OCI-LY1 (cell line): ENCODE measurements around the gene CA7.

Experiments
- H2AFZ ChIP-seq: fragments of 200-600 bp; sonication (generic), shearing (Covaris generic); 2 replicates; pipeline ENCODE4 v1.6.0; 2014; ENCODE audit warnings: antibody characterized with exemption, mild to moderate bottlenecking, low read length
- H3F3A ChIP-seq: fragments of 200-600 bp; sonication (generic), shearing (Covaris generic); 2 replicates; pipeline ENCODE4 v1.6.0; 2014; ENCODE audit warnings: mild to moderate bottlenecking, antibody characterized with exemption, low read length, moderate library complexity; ENCODE audit not compliant: insufficient read depth
- H3K27ac ChIP-seq: fragments of 200-600 bp; sonication (generic); 2 replicates; pipeline ENCODE4 v1.5.1; 2014; ENCODE audit warnings: low read length, mixed run types, mild to moderate bottlenecking, low read depth; ENCODE audit not compliant: poor library complexity, severe bottlenecking
- H3K27me3 ChIP-seq: fragments of 200-600 bp; sonication (generic); 2 replicates; pipeline ENCODE4 v1.6.0; 2014; ENCODE audit warnings: antibody characterized with exemption, mild to moderate bottlenecking, low read length, moderate library complexity; ENCODE audit not compliant: insufficient read depth
- H3K36me3 ChIP-seq: fragments of 200-600 bp; sonication (generic); 2 replicates; pipeline ENCODE4 v1.6.1; 2014; ENCODE audit warnings: mild to moderate bottlenecking, antibody characterized with exemption, low read length, moderate library complexity, mixed read lengths; ENCODE audit not compliant: insufficient read depth
- H3K4me1 ChIP-seq: fragments of 200-600 bp; sonication (generic); 2 replicates; pipeline ENCODE4 v1.5.1; 2014; ENCODE audit warnings: mild to moderate bottlenecking, low read length, moderate library complexity; ENCODE audit not compliant: insufficient read depth, severe bottlenecking
- H3K4me2 ChIP-seq: fragments of 200-600 bp; sonication (generic), shearing (Covaris generic); 2 replicates; pipeline ENCODE4 v1.6.1; 2014; ENCODE audit warnings: low read length
- H3K4me3 ChIP-seq: fragments of 200-600 bp; sonication (generic); 2 replicates; pipeline ENCODE4 v1.5.1; 2014; ENCODE audit warnings: low read length, low read depth, mild to moderate bottlenecking, mixed read lengths; ENCODE audit not compliant: poor library complexity, severe bottlenecking
- H3K79me2 ChIP-seq: fragments of 200-600 bp; shearing (Covaris generic); 2 replicates; pipeline ENCODE4 v1.6.1; 2016; ENCODE audit warnings: mixed run types, low read length, mixed read lengths; ENCODE audit not compliant: insufficient read depth
- H3K9ac ChIP-seq: fragments of 200-600 bp; sonication (generic), shearing (Covaris generic); 2 replicates; pipeline ENCODE4 v1.6.1; 2014; ENCODE audit warnings: mild to moderate bottlenecking, low read length, mixed read lengths
- H3K9me2 ChIP-seq: fragments of 200-600 bp; sonication (generic), shearing (Covaris generic); 2 replicates; pipeline ENCODE4 v1.6.1; 2014; ENCODE audit warnings: low read depth, mild to moderate bottlenecking, low read length, mixed read lengths
- H3K9me3 ChIP-seq: fragments of 200-600 bp; shearing (Covaris generic); 2 replicates; pipeline ENCODE4 v1.6.1; 2014; ENCODE audit warnings: low read length, mixed read lengths
- H4K20me1 ChIP-seq: fragments of 200-600 bp; sonication (generic), shearing (Covaris generic); 2 replicates; pipeline ENCODE4 v1.6.0; 2016; ENCODE audit warnings: mild to moderate bottlenecking, low read length; ENCODE audit not compliant: insufficient read depth
- EZH2 ChIP-seq: fragments of 200-600 bp; sonication (generic), shearing (Covaris generic); IDR thresholded peaks from 2 replicates; pipeline ENCODE4 v1.8.0; 2017; ENCODE audit warnings: borderline replicate concordance, mixed run types, mild to moderate bottlenecking, antibody characterized with exemption, low read length, moderate library complexity, mixed read lengths
- TF ChIP-seq, protein P1 (sequence below): fragments of 200-600 bp; sonication (generic), shearing (Covaris generic); IDR thresholded peaks from 2 replicates; pipeline ENCODE4 v1.5.1; 2017; ENCODE audit warnings: mild to moderate bottlenecking, antibody characterized with exemption, low read length, moderate library complexity, mixed read lengths

CA7 gene

DNA sequence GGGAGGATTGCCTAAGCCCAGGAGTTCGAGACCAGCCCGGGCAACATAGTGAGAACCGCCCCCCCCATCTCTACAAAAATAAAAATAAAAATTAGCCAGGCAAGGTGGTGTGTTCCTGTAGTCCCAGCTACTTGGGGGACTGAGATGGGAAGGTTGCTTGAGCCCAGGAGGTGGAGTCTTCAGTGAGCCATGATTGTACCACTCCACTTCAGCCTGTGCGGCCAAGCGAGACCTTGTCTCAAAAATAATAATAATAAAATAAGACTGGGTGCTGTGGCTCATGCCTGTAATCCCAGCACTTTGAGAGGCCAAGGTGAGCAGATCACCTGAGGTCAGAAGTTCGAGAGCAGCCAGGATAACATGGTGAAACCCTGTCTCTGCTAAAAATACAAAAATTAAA is 47.6 kb downstream of the CA7 start:
- Histone ChIP-seq H3F3A (no peaks in the 10 kb centered on the region), H3K9me3 (no peaks in the 10 kb centered on the region), H2AFZ (no peak overlapping the region), H3K4me2 (no peak overlapping the region), H3K36me3 (peaks cover 6% of the 10 kb centered on the region), H3K4me1 (no peaks in the 10 kb centered on the region), H3K9me2 (no peaks in the 10 kb centered on the region), H3K79me2 (no peaks in the 10 kb centered on the region), H4K20me1 (no peaks in the 10 kb centered on the region), H3K27ac (no peak overlapping the region), H3K27me3 (no peaks in the 10 kb centered on the region), H3K9ac (no peak overlapping the region), H3K4me3 (no peak overlapping the region)
- TF ChIP-seq, protein P1, sequence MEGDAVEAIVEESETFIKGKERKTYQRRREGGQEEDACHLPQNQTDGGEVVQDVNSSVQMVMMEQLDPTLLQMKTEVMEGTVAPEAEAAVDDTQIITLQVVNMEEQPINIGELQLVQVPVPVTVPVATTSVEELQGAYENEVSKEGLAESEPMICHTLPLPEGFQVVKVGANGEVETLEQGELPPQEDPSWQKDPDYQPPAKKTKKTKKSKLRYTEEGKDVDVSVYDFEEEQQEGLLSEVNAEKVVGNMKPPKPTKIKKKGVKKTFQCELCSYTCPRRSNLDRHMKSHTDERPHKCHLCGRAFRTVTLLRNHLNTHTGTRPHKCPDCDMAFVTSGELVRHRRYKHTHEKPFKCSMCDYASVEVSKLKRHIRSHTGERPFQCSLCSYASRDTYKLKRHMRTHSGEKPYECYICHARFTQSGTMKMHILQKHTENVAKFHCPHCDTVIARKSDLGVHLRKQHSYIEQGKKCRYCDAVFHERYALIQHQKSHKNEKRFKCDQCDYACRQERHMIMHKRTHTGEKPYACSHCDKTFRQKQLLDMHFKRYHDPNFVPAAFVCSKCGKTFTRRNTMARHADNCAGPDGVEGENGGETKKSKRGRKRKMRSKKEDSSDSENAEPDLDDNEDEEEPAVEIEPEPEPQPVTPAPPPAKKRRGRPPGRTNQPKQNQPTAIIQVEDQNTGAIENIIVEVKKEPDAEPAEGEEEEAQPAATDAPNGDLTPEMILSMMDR: no peak
- TF ChIP-seq EZH2: no peak

DNA sequence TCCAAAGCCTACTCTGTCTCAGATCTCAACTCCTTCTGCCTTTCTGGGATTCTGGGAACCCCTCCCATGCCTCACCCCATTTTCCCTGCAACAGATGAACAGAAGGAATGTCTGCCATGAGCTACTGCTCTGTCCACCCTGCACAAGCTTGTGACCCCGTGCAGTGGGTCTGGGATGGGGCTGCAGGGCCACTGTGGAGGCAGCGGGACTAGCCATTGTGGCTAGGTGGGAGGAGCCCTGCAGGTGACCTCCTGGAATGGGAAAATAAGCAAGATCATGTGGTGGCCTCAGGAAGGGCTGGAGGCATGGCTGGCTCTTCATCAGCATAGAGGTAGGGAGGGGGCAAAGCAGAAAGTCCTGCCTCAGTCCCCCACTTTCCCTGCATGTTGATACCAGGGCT is 49.8 kb downstream of the CA7 start:
- no peaks in the 10 kb centered on the region for H3K9me2 ChIP-seq
- H2AFZ ChIP-seq: no peak overlapping the region
- no peak overlapping the region for H3K4me2 ChIP-seq
- H3F3A ChIP-seq: no peaks in the 10 kb centered on the region
- H3K9me3 ChIP-seq: no peaks in the 10 kb centered on the region
- no peaks in the 10 kb centered on the region for H3K79me2 ChIP-seq
- H3K36me3 ChIP-seq: no peaks in the 10 kb centered on the region
- TF ChIP-seq, protein P1: no peak
- TF ChIP-seq EZH2: no peak
- no peak overlapping the region for H3K4me3 ChIP-seq
- no peaks in the 10 kb centered on the region for H4K20me1 ChIP-seq
- H3K27me3 ChIP-seq: no peaks in the 10 kb centered on the region
- no peak overlapping the region for H3K9ac ChIP-seq
- no peak overlapping the region for H3K27ac ChIP-seq
- no peaks in the 10 kb centered on the region for H3K4me1 ChIP-seq

DNA sequence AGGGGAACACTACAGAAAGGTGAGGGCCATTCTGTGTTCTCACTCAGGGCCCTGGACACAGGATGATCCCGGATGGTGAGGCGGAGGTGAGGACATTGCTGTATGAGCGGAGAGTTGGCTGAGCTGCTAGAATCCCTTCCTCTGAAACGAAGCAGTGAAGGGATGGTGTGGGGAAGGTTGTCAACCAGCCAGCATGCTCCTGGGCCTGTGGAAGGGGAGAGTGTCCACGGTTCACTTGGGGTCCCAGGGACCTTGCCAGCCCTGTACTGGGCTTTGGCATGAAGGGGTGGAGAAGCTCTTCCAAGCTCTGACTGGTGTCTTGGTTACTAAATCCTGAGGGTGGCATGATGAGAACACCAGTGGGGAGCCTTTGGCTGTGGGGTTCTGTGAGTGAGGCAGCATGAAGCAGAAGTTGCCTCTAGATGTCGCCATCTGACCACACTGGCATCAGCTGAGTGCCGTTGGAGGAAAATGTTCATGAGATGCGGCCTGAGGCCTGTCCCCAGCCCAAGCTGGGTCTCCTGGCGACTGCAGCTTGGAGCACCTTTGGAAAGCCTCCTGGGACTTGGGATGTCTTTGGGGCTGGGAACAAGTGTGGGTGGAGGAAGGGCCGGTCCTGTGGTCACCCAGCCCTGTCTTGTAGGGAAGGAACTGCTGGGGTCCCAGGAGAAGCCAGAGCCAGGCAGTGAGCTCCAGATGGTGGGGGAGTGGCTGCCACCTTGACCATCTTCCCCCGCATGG is 50.9 kb downstream of the CA7 start:
- TF ChIP-seq, protein P1: peak; percentile 88
- TF ChIP-seq EZH2: no peak
- H3K9ac ChIP-seq: no peak overlapping the region
- H3K27ac ChIP-seq: no peak overlapping the region

More for the DNA sequence above, 50.9 kb downstream of the CA7 start:
- Histone ChIP-seq H3K79me2 (no peaks in the 10 kb centered on the region), H3K4me2 (no peak overlapping the region), H2AFZ (no peak overlapping the region), H3K4me3 (no peak overlapping the region), H3K9me2 (no peaks in the 10 kb centered on the region), H3F3A (no peaks in the 10 kb centered on the region), H3K36me3 (no peaks in the 10 kb centered on the region), H3K9me3 (no peaks in the 10 kb centered on the region), H4K20me1 (no peaks in the 10 kb centered on the region), H3K4me1 (no peaks in the 10 kb centered on the region), H3K27me3 (no peaks in the 10 kb centered on the region; the same call in 1 of the 2 replicates)
